Skin of body (tissue), 2 donors: ENCODE results near the gene FXYD6. TPM values are rescaled to one million over a fixed set of nuclear protein-coding genes. Genes with fewer than 3 reads are reported as not detected.

Experiments used
- DNase-seq: peaks from one replicate; lab custom pipeline; 2025; lab: John Stamatoyannopoulos, UW
- total RNA-seq: library from RNA; depleted of rRNA; stranded (reverse); fragments of >200 nt; gene quantifications from one replicate; pipeline ENCODE4 v1.2.3, GENCODE V29; 2014

Gene FXYD6
- total RNA-seq, 1 donor from 2014 or later, result 30.3 TPM

- no peak for DNase-seq
These were observed 80.6 kb downstream of the FXYD6 start for GRCh38 chr11:117795638-117796455.

GRCh38 chr11:117794772-117795629, 81.5 kb downstream of the FXYD6 start:
- no peak for DNase-seq

- DNase-seq, result no peak
These were observed 82.3 kb downstream of the FXYD6 start for GRCh38 chr11:117794135-117794534.

GRCh38 chr11:117793583-117793982, 82.9 kb downstream of the FXYD6 start:
- DNase-seq, result no peak

GRCh38 chr11:117792992-117793391, 83.5 kb downstream of the FXYD6 start:
- DNase-seq, result no peak

GRCh38 chr11:117792241-117792640, 84.2 kb downstream of the FXYD6 start:
- DNase-seq, result no peak

GRCh38 chr11:117790279-117790678, 86.2 kb downstream of the FXYD6 start:
- DNase-seq, result peak; percentile 89

- DNase-seq, result no peak
These were observed 87.2 kb downstream of the FXYD6 start for GRCh38 chr11:117789241-117789640.

Other genes starting within 250 kb of the FXYD6 start
- gene DSCAML1, start 79.4 kb downstream of the FXYD6 start, total RNA-seq, result 0.89 TPM
- gene FXYD2, start 51.9 kb downstream of the FXYD6 start, total RNA-seq, result 1.5 TPM
- 7.8 TPM for gene TMPRSS13, start 52.7 kb upstream of the FXYD6 start, total RNA-seq
- 9.1 TPM for gene IL10RA, start 109.7 kb upstream of the FXYD6 start, total RNA-seq
- gene TMPRSS4, start 200.4 kb upstream of the FXYD6 start, total RNA-seq, result 2.5 TPM
- gene SMIM35, start 210.3 kb upstream of the FXYD6 start, total RNA-seq, result not detected